OCI-LY7 (cell line): Measurements from ENCODE around the gene COMP. TPM values are rescaled to one million over a fixed set of nuclear protein-coding genes. Genes with fewer than 3 reads are reported as not detected.

Experiments used
- BruUV-seq: library from RNA; stranded (reverse); fragments of 400-500 nt; replicated peaks from 2 replicates; lab custom pipeline; 2021; lab: Mats Ljungman, UMichigan
- CTCF ChIA-PET: fragments of 300-600 bp; sonication (Branson Sonifier 250); formaldehyde crosslinking; loops from one replicate; lab custom pipeline; 2022; ENCODE audit warnings: antibody characterized with exemption; ENCODE audit not compliant: unreplicated experiment; lab: Charles Lee
- POLR2A ChIA-PET: fragments of 300-600 bp; sonication (Branson Sonifier 250); formaldehyde crosslinking; loops from one replicate; lab custom pipeline; 2022; ENCODE audit warnings: antibody characterized with exemption; lab: Charles Lee
- DNase-seq: peaks from one replicate; pipeline ENCODE4 v3.0.0-alpha.2; 2015; ENCODE audit warnings: low spot score
- H2AFZ ChIP-seq: fragments of 200-600 bp; sonication (generic), shearing (Covaris generic); 2 replicates; pipeline ENCODE4 v1.6.1; 2014; ENCODE audit warnings: mild to moderate bottlenecking, antibody characterized with exemption, low read length, moderate library complexity
- H3K27ac ChIP-seq: fragments of 200-600 bp; sonication (generic); 2 replicates; pipeline ENCODE4 v1.5.1; 2014; ENCODE audit warnings: mixed run types, low read depth, mild to moderate bottlenecking, moderate library complexity, low read length, inconsistent platforms; ENCODE audit not compliant: poor library complexity, severe bottlenecking
- H3K36me3 ChIP-seq: fragments of 200-600 bp; sonication (generic); 2 replicates; pipeline ENCODE4 v1.6.1; 2014; ENCODE audit warnings: mild to moderate bottlenecking, antibody characterized with exemption, low read length, moderate library complexity, mixed read lengths; ENCODE audit not compliant: insufficient read depth
- H3K4me1 ChIP-seq: fragments of 200-600 bp; sonication (generic); 2 replicates; pipeline ENCODE4 v1.5.1; 2014; ENCODE audit warnings: mild to moderate bottlenecking, low read length; ENCODE audit not compliant: insufficient read depth, poor library complexity, severe bottlenecking
- H3K4me2 ChIP-seq: fragments of 200-600 bp; sonication (generic); 2 replicates; pipeline ENCODE4 v1.6.1; 2014; ENCODE audit warnings: mild to moderate bottlenecking, low read length
- H3K4me3 ChIP-seq: fragments of 200-600 bp; sonication (generic); 2 replicates; pipeline ENCODE4 v1.5.1; 2014; ENCODE audit warnings: mild to moderate bottlenecking, low read depth, low read length; ENCODE audit not compliant: poor library complexity, severe bottlenecking
- H3K79me2 ChIP-seq: fragments of 200-600 bp; sonication (generic); 2 replicates; pipeline ENCODE4 v1.6.1; 2016; ENCODE audit warnings: low read depth, mild to moderate bottlenecking, low read length, moderate library complexity, mixed read lengths; ENCODE audit not compliant: insufficient read depth
- H3K9me2 ChIP-seq: fragments of 200-600 bp; sonication (generic); 2 replicates; pipeline ENCODE4 v1.6.1; 2016; ENCODE audit warnings: mild to moderate bottlenecking, low read length, mixed read lengths; ENCODE audit not compliant: insufficient read depth
- H3K9me3 ChIP-seq: fragments of 200-600 bp; sonication (generic); 2 replicates; pipeline ENCODE4 v1.6.1; 2014; ENCODE audit warnings: mild to moderate bottlenecking, mixed run types, low read length, mixed read lengths
- H4K20me1 ChIP-seq: fragments of 200-600 bp; sonication (generic); 2 replicates; pipeline ENCODE4 v1.6.1; 2014; ENCODE audit warnings: mild to moderate bottlenecking, antibody characterized with exemption, low read length, moderate library complexity, mixed read lengths; ENCODE audit not compliant: insufficient read depth
- CTCF ChIP-seq: fragments of 200-600 bp; sonication (generic); conservative IDR thresholded peaks from 2 replicates; pipeline ENCODE4 v1.5.1; 2014; ENCODE audit warnings: mild to moderate bottlenecking, antibody characterized with exemption, low read length, moderate library complexity, mixed read lengths
- EZH2phosphoT487 ChIP-seq: fragments of 200-600 bp; sonication (generic); IDR thresholded peaks from 2 replicates; pipeline ENCODE4 v1.6.1; 2018; ENCODE audit warnings: low read depth, borderline replicate concordance, mild to moderate bottlenecking, mixed run types, antibody characterized with exemption, low read length, moderate library complexity, mixed read lengths
- intact Hi-C: fragments of 100-400 bp; cut with micrococcal nuclease; formaldehyde crosslinking; loops from one replicate; pipeline ENCODE4 v1.10.0; 2022; ENCODE audit not compliant: unreplicated experiment
- total RNA-seq, 2 experiments: library from RNA; depleted of rRNA in 1 of 2; stranded (reverse); fragments of >200 nt in 1 of 2; shearing (Covaris generic) in 1 of 2; gene quantifications; 2 replicates each; pipeline ENCODE4 v1.2.3, GENCODE V29; 2014 to 2022

The COMP gene
- total RNA-seq, 2 experiments from 2014 or later = not detected

GRCh38 chr19:18809149-18809868 lies 18.2 kb upstream of the COMP start:
- no TSS peak for BruUV-seq
- Histone ChIP-seq H3K9me3 (no peaks in the 10 kb centered on the region), H3K27ac (no peak overlapping the region), H3K9me2 (no peaks in the 10 kb centered on the region), H3K4me2 (no peak overlapping the region), H3K79me2 (no peaks in the 10 kb centered on the region), H4K20me1 (no peaks in the 10 kb centered on the region), H3K4me1 (no peaks in the 10 kb centered on the region), H2AFZ (no peak overlapping the region), H3K36me3 (no peaks in the 10 kb centered on the region), H3K4me3 (no peak overlapping the region)
- intact Hi-C loops = no loop called here
- no peak for DNase-seq
- ChIA-PET CTCF (no interaction called here), POLR2A (no interaction called here)
- TF ChIP-seq CTCF (no peak), EZH2phosphoT487 (no peak)

- Histone ChIP-seq H3K36me3 (no peaks in the 10 kb centered on the region), H3K4me3 (no peak overlapping the region), H3K9me2 (no peaks in the 10 kb centered on the region), H3K79me2 (no peaks in the 10 kb centered on the region), H4K20me1 (no peaks in the 10 kb centered on the region), H3K9me3 (no peaks in the 10 kb centered on the region), H3K4me2 (no peak overlapping the region), H2AFZ (no peak overlapping the region), H3K4me1 (no peaks in the 10 kb centered on the region), H3K27ac (no peak overlapping the region)
- DNase-seq = no peak
- no TSS peak for BruUV-seq
- CTCF ChIA-PET = no interaction called here
- TF ChIP-seq EZH2phosphoT487 = no peak
- no peak for TF ChIP-seq CTCF
- intact Hi-C loops = no loop called here
- POLR2A ChIA-PET = no interaction called here
Measured at GRCh38 chr19:18807861-18808331, 16.8 kb upstream of the COMP start.

- POLR2A ChIA-PET = no interaction called here
- BruUV-seq = no TSS peak
- no peaks in the 10 kb centered on the region for H3K36me3 ChIP-seq
Measured at GRCh38 chr19:18804643-18805042, 13.5 kb upstream of the COMP start.

More at GRCh38 chr19:18804643-18805042, 13.5 kb upstream of the COMP start:
- no peak overlapping the region for H3K4me2 ChIP-seq
- no peaks in the 10 kb centered on the region for H3K9me2 ChIP-seq
- no peaks in the 10 kb centered on the region for H3K79me2 ChIP-seq
- H3K4me1 ChIP-seq = peaks cover 2% of the 10 kb centered on the region
- no peaks in the 10 kb centered on the region for H4K20me1 ChIP-seq
- no peak overlapping the region for H3K27ac ChIP-seq
- intact Hi-C loops = no loop called here
- H2AFZ ChIP-seq = no peak overlapping the region
- no peaks in the 10 kb centered on the region for H3K9me3 ChIP-seq
- no peak overlapping the region for H3K4me3 ChIP-seq
- no peak for DNase-seq
- CTCF ChIA-PET = no interaction called here
- TF ChIP-seq EZH2phosphoT487 (no peak), CTCF (no peak)
